B cell (primary cell): ENCODE data around the gene SHBG. TPM values are rescaled to one million over a fixed set of nuclear protein-coding genes. Genes with fewer than 3 reads are reported as not detected.
A peak's percentile ranks its signal among the peaks of the same experiment; 100 is the strongest.

ENCODE experiments used
- ATAC-seq: fragments of 200-7000 bp; cut with Tn5 transposase; one replicate; pipeline ENCODE4 v1.10.0; 2021; ENCODE audit warnings: low read depth, mild to moderate bottlenecking, moderate number of reproducible peaks, moderate library complexity
- CTCF ChIA-PET: fragments of 350-600 bp; sonication (Branson Sonifier 250); formaldehyde crosslinking; loops from one replicate; lab custom pipeline; 2021; ENCODE audit warnings: antibody characterized with exemption, inconsistent platforms; lab: Charles Lee
- POLR2A ChIA-PET: fragments of 350-600 bp; sonication (Branson Sonifier 250); formaldehyde crosslinking; loops from one replicate; lab custom pipeline; 2021; ENCODE audit warnings: antibody characterized with exemption; lab: Charles Lee
- DNase-seq: peaks from one replicate; pipeline ENCODE4 v3.0.0; 2013
- H2AFZ ChIP-seq: 2 replicates; pipeline ENCODE4 v1.6.1; 2012; ENCODE audit warnings: mild to moderate bottlenecking, low read depth, low read length; ENCODE audit not compliant: insufficient read depth, poor library complexity, severe bottlenecking
- H3K27ac ChIP-seq, 2 donors: 1 replicate in 1 of 2; 2 replicates in 1 of 2; pipeline ENCODE4 v1.5.1; 2012 to 2013; ENCODE audit warnings: low read length in 2 of 2, mild to moderate bottlenecking in 2 of 2, moderate library complexity in 1 of 2
- H3K27me3 ChIP-seq, 4 experiments: fragments of 200-600 bp in 1 of 4; sonication (generic) in 1 of 4; replicated peaks in 1 of 4; 1 replicate in 2 of 4; 2 replicates in 2 of 4; pipeline versions ENCODE4 v1.6.1 to v1.7.0; 2013 to 2016; ENCODE audit warnings: low read length in 3 of 4, mild to moderate bottlenecking in 2 of 4, mixed read lengths in 1 of 4, moderate library complexity in 1 of 4; ENCODE audit not compliant: insufficient read depth in 4 of 4, control insufficient read depth in 3 of 4; ENCODE audit errors: control extremely low read depth in 1 of 4
- H3K36me3 ChIP-seq, 2 experiments: replicated peaks in 1 of 2; 1 replicate in 1 of 2; 2 replicates in 1 of 2; pipeline versions ENCODE4 v1.6.1 to v1.7.1; 2013; ENCODE audit warnings: low read length in 1 of 2; ENCODE audit not compliant: insufficient read depth in 2 of 2, control insufficient read depth in 1 of 2; ENCODE audit errors: control extremely low read depth in 1 of 2, extremely low read depth in 1 of 2
- H3K4me1 ChIP-seq, 2 donors: fragments of 200-600 bp in 1 of 2; sonication (generic) in 1 of 2; 1 replicate in 1 of 2; 2 replicates in 1 of 2; pipeline versions ENCODE4 v1.5.1 to v1.6.1; 2013 to 2017; ENCODE audit warnings: low read length in 2 of 2; ENCODE audit not compliant: control insufficient read depth in 2 of 2, insufficient read depth in 2 of 2
- H3K4me2 ChIP-seq: replicated peaks from 2 replicates; pipeline ENCODE3; 2012; ENCODE audit warnings: mild to moderate bottlenecking, low read depth, low read length; ENCODE audit not compliant: poor library complexity, severe bottlenecking
- H3K4me3 ChIP-seq, 5 experiments: fragments of 200-600 bp in 1 of 5; sonication (generic) in 1 of 5; 1 replicate in 3 of 5; 2 replicates in 2 of 5; pipeline versions ENCODE4 v1.5.1 to v1.7.0; 2011 to 2016; ENCODE audit warnings: low read length in 4 of 5, mild to moderate bottlenecking in 4 of 5, low read depth in 2 of 5, control low read depth in 1 of 5, moderate library complexity in 1 of 5; ENCODE audit not compliant: insufficient read depth in 1 of 5; ENCODE audit errors: control extremely low read depth in 1 of 5, extremely low read depth in 1 of 5
- H3K79me2 ChIP-seq: fragments of 200-600 bp; sonication (generic); one replicate; pipeline ENCODE4 v1.6.0; 2016; ENCODE audit warnings: low read length; ENCODE audit not compliant: control insufficient read depth, insufficient read depth
- H3K9ac ChIP-seq: fragments of 200-600 bp; sonication (generic); 2 replicates; pipeline ENCODE4 v1.6.1; 2017; ENCODE audit warnings: mild to moderate bottlenecking, low read length, moderate library complexity
- H3K9me3 ChIP-seq, 3 donors: one replicate each; pipeline versions ENCODE4 v1.6.1 to v1.7.1; 2013; ENCODE audit warnings: low read length in 2 of 3; ENCODE audit not compliant: control insufficient read depth in 2 of 3, insufficient read depth in 1 of 3; ENCODE audit errors: control extremely low read depth in 1 of 3
- H4K20me1 ChIP-seq: 2 replicates; pipeline ENCODE4 v1.6.0; 2012; ENCODE audit warnings: mild to moderate bottlenecking, low read length; ENCODE audit not compliant: insufficient read depth, control insufficient read depth, poor library complexity, severe bottlenecking
- H3K27ac Mint-ChIP-seq: one replicate; pipeline ENCODE4 v1.8.0; 2021; ENCODE audit warnings: mixed read lengths
- H3K27me3 Mint-ChIP-seq: one replicate; pipeline ENCODE4 v1.8.0; 2021; ENCODE audit warnings: mixed read lengths
- H3K4me1 Mint-ChIP-seq: one replicate; pipeline ENCODE4 v1.8.0; 2021; ENCODE audit warnings: mixed read lengths
- H3K4me3 Mint-ChIP-seq: one replicate; pipeline ENCODE4 v1.8.0; 2021; ENCODE audit warnings: mixed read lengths
- H3K9me3 Mint-ChIP-seq: one replicate; pipeline ENCODE4 v1.8.0; 2022; ENCODE audit warnings: mixed read lengths; ENCODE audit not compliant: insufficient read depth
- EZH2 ChIP-seq: IDR thresholded peaks from 2 replicates; pipeline ENCODE4 v1.6.1; 2012; ENCODE audit warnings: borderline replicate concordance, low read depth, mild to moderate bottlenecking, moderate library complexity, low read length; ENCODE audit not compliant: insufficient read depth, poor library complexity, severe bottlenecking
- WGBS: methylation state at CpG from one replicate; pipeline ENCODE4 v1.1.5; 2013; ENCODE audit warnings: missing lambda C conversion rate; ENCODE audit not compliant: insufficient coverage; 5-methylcytosine and 5-hydroxymethylcytosine counted together
- intact Hi-C: fragments of 100-400 bp; cut with micrococcal nuclease; formaldehyde crosslinking; loops from one replicate; pipeline ENCODE4 v1.10.0; 2022
- polyA plus RNA-seq: library from polyadenylated mRNA; depleted of rRNA; stranded (reverse); fragments of >200 nt; gene quantifications from 2 replicates; pipeline ENCODE4 v1.2.3, GENCODE V29; 2012
- total RNA-seq, 2 donors: library from RNA; stranded (reverse); fragments of 120-200 nt in 1 of 2; gene quantifications; 1 replicate in 1 of 2; 2 replicates in 1 of 2; pipeline versions ENCODE4 v1.2.3 to v1.2.4, GENCODE V29; 2013 to 2022
- TF ChIP-seq, protein P1 (sequence below): fragments of 200-600 bp; IDR thresholded peaks from one replicate; pipeline ENCODE4 v1.8.0; 2022; ENCODE audit warnings: antibody characterized with exemption, mild to moderate bottlenecking

The SHBG gene
- total and polyA plus RNA-seq, 2 donors (not counting 1 experiment from before 2014, with no cell fraction given) = 0.10 TPM; not detected in 1

DNA sequence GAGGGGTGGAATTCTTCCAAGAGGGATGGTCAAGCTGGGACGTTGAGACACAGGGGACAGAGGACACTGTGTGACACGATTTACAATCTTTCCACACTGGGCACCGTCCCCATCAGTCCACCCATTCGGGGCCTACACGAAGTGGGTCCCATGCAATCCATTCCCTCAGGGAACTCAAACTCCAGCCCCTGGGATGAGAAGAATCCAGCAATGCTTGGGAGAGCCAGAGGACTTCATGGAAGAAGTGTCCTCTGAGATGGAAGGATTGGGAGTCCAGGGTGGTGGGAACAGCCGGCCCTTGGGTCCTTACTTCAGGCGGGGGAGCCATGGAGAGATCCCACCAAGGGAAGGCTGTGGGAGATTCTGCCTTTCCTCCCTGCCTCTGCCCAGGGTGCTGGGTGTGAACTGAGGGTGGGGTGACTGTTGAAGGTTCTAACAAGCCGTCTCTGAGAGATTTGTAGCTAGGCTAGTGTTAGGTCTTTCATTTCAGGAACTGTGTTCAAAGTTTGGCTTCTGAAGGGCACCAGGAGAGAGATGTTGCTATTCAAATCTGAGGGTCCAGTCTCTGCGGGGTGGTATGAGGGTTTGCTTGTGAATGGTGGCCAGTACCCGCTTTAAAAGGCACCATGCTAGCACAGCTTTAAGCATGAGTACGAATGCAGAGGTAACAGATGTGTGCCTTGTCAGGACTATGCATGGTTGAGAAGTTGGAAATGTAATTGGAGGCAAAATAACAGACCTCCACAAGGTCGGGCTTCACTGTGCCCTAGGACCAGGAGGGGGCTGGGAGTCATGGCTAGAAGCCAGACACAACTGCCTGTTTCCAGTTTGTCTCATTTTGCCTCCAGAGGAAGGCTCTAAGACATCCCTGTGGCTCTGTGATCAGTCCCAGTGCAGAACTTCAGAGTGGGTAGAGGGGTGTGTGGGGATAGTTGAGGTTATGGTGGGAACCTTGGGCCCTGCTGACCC, 22.7 kb downstream of the SHBG start:
- no peaks in the 10 kb centered on the region for H4K20me1 ChIP-seq
- peaks cover 0 to 6% (median 0%) of the 10 kb centered on the region in 3 donors for H3K9me3 ChIP-seq
- ATAC-seq = no peak
- H3K27me3 ChIP-seq = peaks cover 0 to 43% (median 29%) of the 10 kb centered on the region in 4 experiments
- H3K4me1 ChIP-seq = peaks cover 20 to 24% of the 10 kb centered on the region in 2 donors
- ChIA-PET POLR2A (no interaction called here), CTCF (no interaction called here)
- H3K36me3 ChIP-seq = no peaks in the 10 kb centered on the region
- H3K4me2 ChIP-seq = no peak overlapping the region
- no peak for DNase-seq
- Mint-ChIP-seq H3K4me1 (peaks cover 19% of the 10 kb centered on the region), H3K9me3 (no peaks in the 10 kb centered on the region), H3K27ac (no peak overlapping the region), H3K27me3 (peaks cover 45% of the 10 kb centered on the region), H3K4me3 (peak overlapping the region; percentile 68)
- no peaks in the 10 kb centered on the region for H3K79me2 ChIP-seq
- H3K27ac ChIP-seq = no peak overlapping the region
- TF ChIP-seq EZH2 = no peak
- TF ChIP-seq, protein P1, sequence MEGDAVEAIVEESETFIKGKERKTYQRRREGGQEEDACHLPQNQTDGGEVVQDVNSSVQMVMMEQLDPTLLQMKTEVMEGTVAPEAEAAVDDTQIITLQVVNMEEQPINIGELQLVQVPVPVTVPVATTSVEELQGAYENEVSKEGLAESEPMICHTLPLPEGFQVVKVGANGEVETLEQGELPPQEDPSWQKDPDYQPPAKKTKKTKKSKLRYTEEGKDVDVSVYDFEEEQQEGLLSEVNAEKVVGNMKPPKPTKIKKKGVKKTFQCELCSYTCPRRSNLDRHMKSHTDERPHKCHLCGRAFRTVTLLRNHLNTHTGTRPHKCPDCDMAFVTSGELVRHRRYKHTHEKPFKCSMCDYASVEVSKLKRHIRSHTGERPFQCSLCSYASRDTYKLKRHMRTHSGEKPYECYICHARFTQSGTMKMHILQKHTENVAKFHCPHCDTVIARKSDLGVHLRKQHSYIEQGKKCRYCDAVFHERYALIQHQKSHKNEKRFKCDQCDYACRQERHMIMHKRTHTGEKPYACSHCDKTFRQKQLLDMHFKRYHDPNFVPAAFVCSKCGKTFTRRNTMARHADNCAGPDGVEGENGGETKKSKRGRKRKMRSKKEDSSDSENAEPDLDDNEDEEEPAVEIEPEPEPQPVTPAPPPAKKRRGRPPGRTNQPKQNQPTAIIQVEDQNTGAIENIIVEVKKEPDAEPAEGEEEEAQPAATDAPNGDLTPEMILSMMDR = no peak
- no peak overlapping the region for H2AFZ ChIP-seq
- WGBS = 94% methylated on average over 8 of the region's 12 CpGs
- H3K9ac ChIP-seq = no peak overlapping the region
- intact Hi-C loops = no loop called here
- H3K4me3 ChIP-seq = no peak overlapping the region
